Vagina (tissue), 2 donors: ENCODE data around the gene SIRPB1. TPM values are rescaled to one million over a fixed set of nuclear protein-coding genes. Genes with fewer than 3 reads are reported as not detected.

ENCODE experiments used
- DNase-seq, 2 donors: peaks; one replicate each; pipeline ENCODE4 v3.0.0-alpha.2; 2017; ENCODE audit errors: extremely low spot score in 2 of 2
- H3K27ac ChIP-seq: fragments of 200-600 bp; sonication (generic); one replicate; pipeline ENCODE4 v1.5.1; 2019
- H3K27me3 ChIP-seq: fragments of 200-600 bp; sonication (generic); one replicate; pipeline ENCODE4 v1.5.1; 2019
- H3K36me3 ChIP-seq, 2 donors: fragments of 200-600 bp; sonication (generic); one replicate each; pipeline ENCODE4 v1.5.1; 2017 to 2019
- H3K4me1 ChIP-seq: fragments of 200-600 bp; sonication (generic); one replicate; pipeline ENCODE4 v1.5.1; 2019
- H3K4me3 ChIP-seq, 2 donors: fragments of 200-600 bp; sonication (generic); 1 replicate in 1 of 2; 2 replicates in 1 of 2; pipeline ENCODE4 v1.5.1; 2016 to 2019
- H3K9me3 ChIP-seq: fragments of 200-600 bp; sonication (generic); one replicate; pipeline ENCODE4 v1.5.1; 2019
- CTCF ChIP-seq, 3 experiments: fragments of 450-650 bp in 2 of 3; fragments of 200-600 bp in 1 of 3; sonication (generic) in 1 of 3; IDR thresholded peaks; one replicate each; pipeline ENCODE4 v1.5.1; 2017 to 2019; ENCODE audit warnings: antibody characterized with exemption in 3 of 3, mild to moderate bottlenecking in 2 of 3, moderate library complexity in 2 of 3
- POLR2A ChIP-seq, 2 donors: fragments of 450-650 bp; IDR thresholded peaks; one replicate each; pipeline ENCODE4 v1.6.1; 2017; ENCODE audit warnings: antibody characterized with exemption in 2 of 2, mild to moderate bottlenecking in 2 of 2, moderate library complexity in 2 of 2
- POLR2AphosphoS5 ChIP-seq, 2 donors: sonication (generic); formaldehyde crosslinking; IDR thresholded peaks; one replicate each; pipeline ENCODE4 v1.9.0; 2017; ENCODE audit warnings: antibody characterized with exemption in 2 of 2, mild to moderate bottlenecking in 2 of 2, low read depth in 1 of 2; ENCODE audit not compliant: insufficient read depth in 1 of 2
- intact Hi-C: fragments of 100-400 bp; cut with DNase I; formaldehyde crosslinking; loops from one replicate; pipeline ENCODE4 v1.15.1; 2023
- total RNA-seq: library from RNA; depleted of rRNA; stranded (reverse); fragments of >200 nt; gene quantifications from one replicate; pipeline ENCODE4 v1.2.3, GENCODE V29; 2016

Gene SIRPB1
- total RNA-seq, 1 donor from 2014 or later, result 2.5 TPM

GRCh38 chr20:1626528-1627199 is 6.9 kb upstream of the SIRPB1 start:
- no peak overlapping the region for H3K27ac ChIP-seq
- H3K9me3 ChIP-seq, result no peaks in the 10 kb centered on the region
- intact Hi-C loops, result no loop called here
- DNase-seq, result no peak
- no peaks in the 10 kb centered on the region for H3K4me1 ChIP-seq
- no peaks in the 10 kb centered on the region for H3K36me3 ChIP-seq
- H3K27me3 ChIP-seq, result no peaks in the 10 kb centered on the region
- no peak overlapping the region for H3K4me3 ChIP-seq
- TF ChIP-seq CTCF (IDR thresholded peaks at IDR 0.05) (no peak), POLR2AphosphoS5 (IDR thresholded peaks at IDR 0.05; ENCODE audit: insufficient read depth in 1 of 2, low read depth in 1 of 2) (no peak), POLR2A (IDR thresholded peaks at IDR 0.05) (no peak)

- intact Hi-C loops, result no loop called here
- Histone ChIP-seq H3K36me3 (no peaks in the 10 kb centered on the region), H3K27ac (no peak overlapping the region), H3K27me3 (no peaks in the 10 kb centered on the region), H3K4me1 (no peaks in the 10 kb centered on the region), H3K9me3 (no peaks in the 10 kb centered on the region), H3K4me3 (no peak overlapping the region)
- no peak for DNase-seq
- TF ChIP-seq POLR2AphosphoS5 (IDR thresholded peaks at IDR 0.05; ENCODE audit: insufficient read depth in 1 of 2, low read depth in 1 of 2) (no peak), POLR2A (IDR thresholded peaks at IDR 0.05) (no peak), CTCF (IDR thresholded peaks at IDR 0.05) (no peak)
Observed at GRCh38 chr20:1625083-1625690, 5.4 kb upstream of the SIRPB1 start.

GRCh38 chr20:1623501-1624205 is 3.8 kb upstream of the SIRPB1 start:
- no peak for TF ChIP-seq CTCF (IDR thresholded peaks at IDR 0.05)
- no peak for TF ChIP-seq POLR2A (IDR thresholded peaks at IDR 0.05)
- no peak for TF ChIP-seq POLR2AphosphoS5 (IDR thresholded peaks at IDR 0.05; ENCODE audit: insufficient read depth in 1 of 2, low read depth in 1 of 2)
- H3K9me3 ChIP-seq, result no peaks in the 10 kb centered on the region
- no peaks in the 10 kb centered on the region for H3K4me1 ChIP-seq
- H3K27ac ChIP-seq, result no peak overlapping the region
- H3K36me3 ChIP-seq, result no peaks in the 10 kb centered on the region
- no peak overlapping the region for H3K4me3 ChIP-seq
- no peaks in the 10 kb centered on the region for H3K27me3 ChIP-seq
- intact Hi-C loops, result no loop called here
- peak in 1 of 2 donors; percentile 54 for DNase-seq

GRCh38 chr20:1622450-1622849 is 2.6 kb upstream of the SIRPB1 start:
- DNase-seq, result no peak

More at GRCh38 chr20:1622450-1622849, 2.6 kb upstream of the SIRPB1 start:
- Histone ChIP-seq H3K9me3 (no peaks in the 10 kb centered on the region), H3K36me3 (no peaks in the 10 kb centered on the region), H3K27ac (no peak overlapping the region), H3K4me1 (no peaks in the 10 kb centered on the region), H3K4me3 (no peak overlapping the region), H3K27me3 (no peaks in the 10 kb centered on the region)
- intact Hi-C loops, result no loop called here
- TF ChIP-seq POLR2AphosphoS5 (IDR thresholded peaks at IDR 0.05; ENCODE audit: insufficient read depth in 1 of 2, low read depth in 1 of 2) (no peak), POLR2A (IDR thresholded peaks at IDR 0.05) (no peak), CTCF (IDR thresholded peaks at IDR 0.05) (no peak)
